ENCODE data around the gene DZIP1.

The DZIP1 gene

DNA sequence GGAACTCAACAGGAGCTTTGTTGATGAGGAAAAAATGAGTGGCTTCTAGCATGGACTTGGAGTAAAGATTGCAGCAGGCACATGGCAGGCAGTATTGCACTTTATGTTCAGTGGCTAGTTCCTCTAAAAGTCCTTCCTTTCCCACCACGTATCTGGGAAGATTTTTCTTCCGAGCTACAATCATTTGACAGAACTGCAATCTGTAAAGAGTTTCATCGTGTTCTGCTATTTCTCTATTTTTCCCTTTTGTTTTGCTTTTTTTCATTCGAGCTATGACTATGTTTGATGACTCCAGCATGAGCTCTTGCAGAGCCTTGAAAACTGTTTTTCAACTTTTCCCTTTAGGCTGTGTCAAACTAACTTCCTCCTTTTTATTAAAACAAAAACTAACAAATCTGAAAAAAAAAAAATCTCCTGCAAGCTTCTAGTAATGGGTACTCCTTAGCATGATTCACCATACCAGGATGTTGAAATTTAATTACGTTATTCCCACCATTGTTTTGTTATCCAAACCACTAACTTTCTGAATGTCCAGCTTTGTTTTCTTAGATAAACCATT is 79.7 kb downstream of the DZIP1 start:
- Histone ChIP-seq H3K9ac (ENCODE audit: low read length) (no peak overlapping the region), H3K4me1 (ENCODE audit: insufficient read depth, low read length, severe bottlenecking) (no peaks in the 10 kb centered on the region), H3F3A (ENCODE audit: insufficient read depth, low read length) (no peaks in the 10 kb centered on the region), H3K36me3 (ENCODE audit: insufficient read depth, low read length) (no peaks in the 10 kb centered on the region), H3K9me2 (ENCODE audit: low read depth, low read length) (no peaks in the 10 kb centered on the region), H3K27me3 (ENCODE audit: insufficient read depth, low read length) (no peaks in the 10 kb centered on the region), H3K4me2 (ENCODE audit: low read length) (no peak overlapping the region), H3K4me3 (ENCODE audit: low read depth, low read length, poor library complexity, severe bottlenecking) (no peak overlapping the region), H3K9me3 (ENCODE audit: low read length) (no peaks in the 10 kb centered on the region), H4K20me1 (ENCODE audit: insufficient read depth, low read length) (no peaks in the 10 kb centered on the region), H2AFZ (ENCODE audit: low read length) (no peak overlapping the region), H3K27ac (ENCODE audit: low read depth, low read length, poor library complexity, severe bottlenecking) (no peak overlapping the region), H3K79me2 (ENCODE audit: insufficient read depth, low read length) (no peaks in the 10 kb centered on the region)
- TF ChIP-seq, protein P1, sequence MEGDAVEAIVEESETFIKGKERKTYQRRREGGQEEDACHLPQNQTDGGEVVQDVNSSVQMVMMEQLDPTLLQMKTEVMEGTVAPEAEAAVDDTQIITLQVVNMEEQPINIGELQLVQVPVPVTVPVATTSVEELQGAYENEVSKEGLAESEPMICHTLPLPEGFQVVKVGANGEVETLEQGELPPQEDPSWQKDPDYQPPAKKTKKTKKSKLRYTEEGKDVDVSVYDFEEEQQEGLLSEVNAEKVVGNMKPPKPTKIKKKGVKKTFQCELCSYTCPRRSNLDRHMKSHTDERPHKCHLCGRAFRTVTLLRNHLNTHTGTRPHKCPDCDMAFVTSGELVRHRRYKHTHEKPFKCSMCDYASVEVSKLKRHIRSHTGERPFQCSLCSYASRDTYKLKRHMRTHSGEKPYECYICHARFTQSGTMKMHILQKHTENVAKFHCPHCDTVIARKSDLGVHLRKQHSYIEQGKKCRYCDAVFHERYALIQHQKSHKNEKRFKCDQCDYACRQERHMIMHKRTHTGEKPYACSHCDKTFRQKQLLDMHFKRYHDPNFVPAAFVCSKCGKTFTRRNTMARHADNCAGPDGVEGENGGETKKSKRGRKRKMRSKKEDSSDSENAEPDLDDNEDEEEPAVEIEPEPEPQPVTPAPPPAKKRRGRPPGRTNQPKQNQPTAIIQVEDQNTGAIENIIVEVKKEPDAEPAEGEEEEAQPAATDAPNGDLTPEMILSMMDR (IDR thresholded peaks at IDR 0.05; ENCODE audit: low read length), result no peak
- no peak for TF ChIP-seq EZH2 (IDR thresholded peaks at IDR 0.05; ENCODE audit: borderline replicate concordance, low read length)

- Histone ChIP-seq H4K20me1 (ENCODE audit: insufficient read depth, low read length) (no peaks in the 10 kb centered on the region), H3K27me3 (ENCODE audit: insufficient read depth, low read length) (no peaks in the 10 kb centered on the region), H3K4me1 (ENCODE audit: insufficient read depth, low read length, severe bottlenecking) (no peaks in the 10 kb centered on the region), H3K9me2 (ENCODE audit: low read depth, low read length) (no peaks in the 10 kb centered on the region), H3K27ac (ENCODE audit: low read depth, low read length, poor library complexity, severe bottlenecking) (no peak overlapping the region), H3K4me3 (ENCODE audit: low read depth, low read length, poor library complexity, severe bottlenecking) (no peak overlapping the region), H3K9me3 (ENCODE audit: low read length) (no peaks in the 10 kb centered on the region), H3F3A (ENCODE audit: insufficient read depth, low read length) (no peaks in the 10 kb centered on the region), H3K9ac (ENCODE audit: low read length) (no peak overlapping the region), H3K36me3 (ENCODE audit: insufficient read depth, low read length) (no peaks in the 10 kb centered on the region), H3K4me2 (ENCODE audit: low read length) (no peak overlapping the region), H2AFZ (ENCODE audit: low read length) (no peak overlapping the region), H3K79me2 (ENCODE audit: insufficient read depth, low read length) (no peaks in the 10 kb centered on the region)
- TF ChIP-seq, protein P1 (IDR thresholded peaks at IDR 0.05; ENCODE audit: low read length), result no peak
- no peak for TF ChIP-seq EZH2 (IDR thresholded peaks at IDR 0.05; ENCODE audit: borderline replicate concordance, low read length)
Observed at GRCh38 chr13:95564091-95564490, 80.4 kb downstream of the DZIP1 start.

DNA sequence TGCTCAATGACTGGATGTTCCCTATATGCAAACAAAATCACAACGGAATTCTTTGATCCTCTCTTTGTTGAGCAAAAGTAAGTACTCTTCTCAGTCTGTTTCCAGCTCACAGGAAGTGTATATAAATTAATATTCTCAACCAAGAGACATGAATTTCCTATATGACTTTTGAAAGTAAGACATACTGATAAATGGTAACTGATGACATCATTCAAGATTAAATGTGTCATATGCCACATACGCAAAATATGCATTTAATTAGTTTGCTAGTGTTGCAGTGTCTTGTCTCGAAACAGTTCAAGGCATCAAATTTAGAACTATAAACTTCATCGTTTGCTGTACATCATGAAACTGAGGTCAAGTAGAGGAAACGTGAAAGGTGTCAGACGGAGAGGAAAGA is 84.1 kb downstream of the DZIP1 start:
- TF ChIP-seq, protein P1 (IDR thresholded peaks at IDR 0.05; ENCODE audit: low read length), result no peak
- TF ChIP-seq EZH2 (IDR thresholded peaks at IDR 0.05; ENCODE audit: borderline replicate concordance, low read length), result no peak
- H3F3A ChIP-seq (ENCODE audit: insufficient read depth, low read length), result no peaks in the 10 kb centered on the region
- H4K20me1 ChIP-seq (ENCODE audit: insufficient read depth, low read length), result no peaks in the 10 kb centered on the region
- H2AFZ ChIP-seq (ENCODE audit: low read length), result no peak overlapping the region
- no peak overlapping the region for H3K4me3 ChIP-seq (ENCODE audit: low read depth, low read length, poor library complexity, severe bottlenecking)
- H3K9me2 ChIP-seq (ENCODE audit: low read depth, low read length), result no peaks in the 10 kb centered on the region
- H3K4me1 ChIP-seq (ENCODE audit: insufficient read depth, low read length, severe bottlenecking), result no peaks in the 10 kb centered on the region
- no peaks in the 10 kb centered on the region for H3K36me3 ChIP-seq (ENCODE audit: insufficient read depth, low read length)
- H3K9me3 ChIP-seq (ENCODE audit: low read length), result 0 out of 2 replicates have a peak, but pooled peaks cover 3% of the 10 kb centered on the region
- H3K4me2 ChIP-seq (ENCODE audit: low read length), result no peak overlapping the region
- no peaks in the 10 kb centered on the region for H3K27me3 ChIP-seq (ENCODE audit: insufficient read depth, low read length)
- H3K27ac ChIP-seq (ENCODE audit: low read depth, low read length, poor library complexity, severe bottlenecking), result no peak overlapping the region
- no peaks in the 10 kb centered on the region for H3K79me2 ChIP-seq (ENCODE audit: insufficient read depth, low read length)
- H3K9ac ChIP-seq (ENCODE audit: low read length), result no peak overlapping the region
